GM23338 (cell line): ENCODE results near the gene HPX. TPM values are rescaled to one million over a fixed set of nuclear protein-coding genes. Genes with fewer than 3 reads are reported as not detected.
"Not testable (repeated sequence)": the region's sequence is repeated elsewhere in the genome, so short reads cannot be mapped to it uniquely, and the experiment has no call there.

Source experiments
- ATAC-seq: fragments of 200-7000 bp; cut with Tn5 transposase; 3 replicates; pipeline ENCODE4 v1.9.1; 2020
- DNase-seq: peaks from one replicate; pipeline ENCODE4 v3.0.0-alpha.2; 2015; ENCODE audit warnings: low spot score
- H2AFZ ChIP-seq: fragments of 200-600 bp; sonication (generic); 2 replicates; pipeline ENCODE4 v1.8.0; 2016; ENCODE audit warnings: antibody characterized with exemption, mild to moderate bottlenecking, moderate library complexity
- H3F3A ChIP-seq: fragments of 200-600 bp; sonication (generic); replicated peaks from 2 replicates; pipeline ENCODE4 v1.8.0; 2017; ENCODE audit warnings: antibody characterized with exemption, mixed run types, low read depth
- H3K27ac ChIP-seq: fragments of 200-600 bp; sonication (generic); 2 replicates; pipeline ENCODE4 v1.6.1; 2016; ENCODE audit warnings: low read depth
- H3K27me3 ChIP-seq: fragments of 200-600 bp; sonication (generic); 2 replicates; pipeline ENCODE4 v1.8.0; 2016; ENCODE audit warnings: mild to moderate bottlenecking, mixed run types, moderate library complexity; ENCODE audit not compliant: insufficient read depth
- H3K36me3 ChIP-seq: fragments of 200-600 bp; sonication (generic); 2 replicates; pipeline ENCODE4 v1.8.0; 2016; ENCODE audit warnings: mild to moderate bottlenecking; ENCODE audit not compliant: insufficient read depth
- H3K4me1 ChIP-seq: fragments of 200-600 bp; sonication (generic); 2 replicates; pipeline ENCODE4 v1.8.0; 2016; ENCODE audit warnings: mild to moderate bottlenecking, moderate library complexity; ENCODE audit not compliant: insufficient read depth
- H3K4me2 ChIP-seq: fragments of 200-600 bp; sonication (generic); 2 replicates; pipeline ENCODE4 v1.7.1; 2017; ENCODE audit warnings: mixed run types
- H3K4me3 ChIP-seq: fragments of 200-600 bp; sonication (generic); 2 replicates; pipeline ENCODE4 v1.6.1; 2016; ENCODE audit warnings: mixed run types
- H3K79me2 ChIP-seq: fragments of 200-600 bp; sonication (generic); replicated peaks from 2 replicates; pipeline ENCODE4 v1.8.0; 2017; ENCODE audit warnings: mild to moderate bottlenecking; ENCODE audit not compliant: insufficient read depth
- H3K9me2 ChIP-seq: fragments of 200-600 bp; sonication (generic); 2 replicates; pipeline ENCODE4 v1.8.0; 2017; ENCODE audit not compliant: insufficient read depth
- H4K20me1 ChIP-seq: fragments of 200-600 bp; sonication (generic); replicated peaks from 2 replicates; pipeline ENCODE4 v1.8.0; 2017; ENCODE audit warnings: mild to moderate bottlenecking; ENCODE audit not compliant: insufficient read depth
- H3K27ac Mint-ChIP-seq: 2 replicates; pipeline ENCODE4 v1.8.0; 2020; ENCODE audit warnings: inconsistent platforms, mild to moderate bottlenecking, moderate library complexity, mixed read lengths
- H3K27me3 Mint-ChIP-seq: 3 replicates; pipeline ENCODE4 v1.8.0; 2022; ENCODE audit warnings: low read depth, mild to moderate bottlenecking, moderate library complexity, mixed read lengths, inconsistent platforms; ENCODE audit not compliant: insufficient read depth, poor library complexity
- H3K36me3 Mint-ChIP-seq: 3 replicates; pipeline ENCODE4 v1.8.0; 2021; ENCODE audit warnings: low read depth, mild to moderate bottlenecking, inconsistent platforms, moderate library complexity, mixed read lengths
- H3K4me1 Mint-ChIP-seq: 3 replicates; pipeline ENCODE4 v1.8.0; 2020; ENCODE audit warnings: mild to moderate bottlenecking, inconsistent platforms, mixed read lengths
- H3K4me3 Mint-ChIP-seq: 3 replicates; pipeline ENCODE4 v1.8.0; 2021; ENCODE audit warnings: moderate library complexity, mild to moderate bottlenecking, inconsistent platforms, mixed read lengths
- H3K9me3 Mint-ChIP-seq: 3 replicates; pipeline ENCODE4 v1.8.0; 2020; ENCODE audit warnings: moderate library complexity, mild to moderate bottlenecking, inconsistent platforms, mixed read lengths
- CTCF ChIP-seq, 2 experiments: fragments of 200-600 bp in 1 of 2; sonication (generic) in 1 of 2; conservative IDR thresholded peaks; 2 replicates each; pipeline versions ENCODE4 v1.5.1 to v1.6.1; 2016 to 2017; ENCODE audit warnings: antibody characterized with exemption in 2 of 2, low read depth in 2 of 2, mild to moderate bottlenecking in 2 of 2, moderate library complexity in 1 of 2
- EZH2 ChIP-seq: fragments of 200-600 bp; sonication (generic); IDR thresholded peaks from one replicate; pipeline ENCODE4 v1.8.0; 2017; ENCODE audit warnings: antibody characterized with exemption, mild to moderate bottlenecking, low read depth; ENCODE audit not compliant: unreplicated experiment
- EZH2phosphoT487 ChIP-seq: fragments of 200-600 bp; sonication (generic); IDR thresholded peaks from one replicate; pipeline ENCODE4 v1.8.1; 2018; ENCODE audit warnings: antibody characterized with exemption; ENCODE audit not compliant: unreplicated experiment
- NANOG ChIP-seq: IDR thresholded peaks from 2 replicates; pipeline ENCODE4 v1.6.1; 2016; ENCODE audit warnings: antibody characterized with exemption, borderline replicate concordance
- POLR2AphosphoS5 ChIP-seq: IDR thresholded peaks from 2 replicates; pipeline ENCODE4 v1.6.1; 2016; ENCODE audit warnings: antibody characterized with exemption, low read depth
- STAT1 ChIP-seq: IDR thresholded peaks from one replicate; pipeline ENCODE4 v1.6.1; 2016; ENCODE audit warnings: antibody characterized with exemption; ENCODE audit not compliant: unreplicated experiment
- ZNF331 ChIP-seq: fragments of 250-450 bp; sonication (Bioruptor Pico); IDR thresholded peaks from 2 replicates; pipeline ENCODE4 v1.5.0; 2020; ENCODE audit warnings: low read depth, mild to moderate bottlenecking, moderate library complexity
- polyA plus RNA-seq: library from polyadenylated mRNA; unstranded; fragments of >200 nt; fragmentation: Nextera tagmentation; extraction: Ambion mirVana; gene quantifications from 2 replicates; pipeline ENCODE4 v1.2.1, GENCODE V29; 2016
- total RNA-seq: library from RNA; depleted of rRNA; stranded (reverse); fragments of >200 nt; shearing (Covaris generic); gene quantifications from 2 replicates; pipeline ENCODE4 v1.2.3, GENCODE V29; 2014
- TF ChIP-seq, protein P1 (sequence below): fragments of 250-450 bp; sonication (Bioruptor Pico); IDR thresholded peaks from 2 replicates; pipeline ENCODE4 v1.5.0; 2020; ENCODE audit warnings: mild to moderate bottlenecking, moderate library complexity

Gene HPX
- total and polyA plus RNA-seq, 2 experiments from 2014 or later = 0.47 to 0.63 TPM

- not testable (repeated sequence) for H3K27ac ChIP-seq, H3K4me2 ChIP-seq, H3K9me3 Mint-ChIP-seq, H3K79me2 ChIP-seq, H3K27ac Mint-ChIP-seq, H3K36me3 Mint-ChIP-seq, H3K9me2 ChIP-seq, H4K20me1 ChIP-seq, H3F3A ChIP-seq, ATAC-seq, H3K36me3 ChIP-seq, H3K4me1 Mint-ChIP-seq, H3K4me3 ChIP-seq, H2AFZ ChIP-seq, H3K4me3 Mint-ChIP-seq, DNase-seq, H3K27me3 ChIP-seq
- H3K27me3 Mint-ChIP-seq = peaks cover 11% of the 10 kb centered on the region
- peaks cover 23% of the 10 kb centered on the region for H3K4me1 ChIP-seq
These were observed 48.5 kb downstream of the HPX start for GRCh38 chr11:6392251-6392650.

GRCh38 chr11:6391537-6392134, 49.2 kb downstream of the HPX start:
- Histone ChIP-seq H3K79me2 (no peaks in the 10 kb centered on the region), H3K27ac (no peak overlapping the region), H2AFZ (no peak overlapping the region), H4K20me1 (no peaks in the 10 kb centered on the region), H3F3A (no peaks in the 10 kb centered on the region), H3K9me2 (no peaks in the 10 kb centered on the region), H3K36me3 (no peaks in the 10 kb centered on the region), H3K4me3 (no peak overlapping the region), H3K27me3 (peaks cover 6% of the 10 kb centered on the region; the same call in 1 of the 2 replicates), H3K4me1 (peaks cover 26% of the 10 kb centered on the region), H3K4me2 (no peak overlapping the region)
- DNase-seq (no peak), ATAC-seq (no peak)
- H3K36me3 Mint-ChIP-seq = no peaks in the 10 kb centered on the region
- TF ChIP-seq ZNF331 (no peak), EZH2phosphoT487 (no peak)
- H3K9me3 Mint-ChIP-seq = no peaks in the 10 kb centered on the region
- H3K4me1 Mint-ChIP-seq = peaks cover 9% of the 10 kb centered on the region
- peak overlapping the region; percentile 91; the same call in 2 of the 3 replicates for H3K4me3 Mint-ChIP-seq
- H3K27me3 Mint-ChIP-seq = peaks cover 14% of the 10 kb centered on the region
- no peak overlapping the region for H3K27ac Mint-ChIP-seq

GRCh38 chr11:6390718-6391469, 49.9 kb downstream of the HPX start:
- Histone ChIP-seq H3K4me2 (peak overlapping the region; percentile 84), H3K27me3 (peaks cover 6% of the 10 kb centered on the region; the same call in 1 of the 2 replicates), H3K79me2 (no peaks in the 10 kb centered on the region), H4K20me1 (no peaks in the 10 kb centered on the region), H3K4me1 (peaks cover 31% of the 10 kb centered on the region), H3K9me2 (no peaks in the 10 kb centered on the region; the same call in 1 of the 2 replicates), H3F3A (no peaks in the 10 kb centered on the region), H2AFZ (peak overlapping the region; percentile 94), H3K36me3 (no peaks in the 10 kb centered on the region), H3K27ac (no peak overlapping the region), H3K4me3 (peak overlapping the region; percentile 85)
- ATAC-seq (no peak; the same call in 2 of the 3 replicates), DNase-seq (no peak)
- Mint-ChIP-seq H3K4me1 (peaks cover 12% of the 10 kb centered on the region), H3K9me3 (no peaks in the 10 kb centered on the region), H3K27ac (no peak overlapping the region), H3K36me3 (no peaks in the 10 kb centered on the region), H3K27me3 (peaks cover 14% of the 10 kb centered on the region), H3K4me3 (peak overlapping the region; percentile 91)
- no peak for TF ChIP-seq STAT1
- TF ChIP-seq CTCF (conservative IDR thresholded peaks at IDR 0.05; ENCODE audit: low read depth in 2 of 2) = no peak
- TF ChIP-seq POLR2AphosphoS5 = no peak
- TF ChIP-seq, protein P1, sequence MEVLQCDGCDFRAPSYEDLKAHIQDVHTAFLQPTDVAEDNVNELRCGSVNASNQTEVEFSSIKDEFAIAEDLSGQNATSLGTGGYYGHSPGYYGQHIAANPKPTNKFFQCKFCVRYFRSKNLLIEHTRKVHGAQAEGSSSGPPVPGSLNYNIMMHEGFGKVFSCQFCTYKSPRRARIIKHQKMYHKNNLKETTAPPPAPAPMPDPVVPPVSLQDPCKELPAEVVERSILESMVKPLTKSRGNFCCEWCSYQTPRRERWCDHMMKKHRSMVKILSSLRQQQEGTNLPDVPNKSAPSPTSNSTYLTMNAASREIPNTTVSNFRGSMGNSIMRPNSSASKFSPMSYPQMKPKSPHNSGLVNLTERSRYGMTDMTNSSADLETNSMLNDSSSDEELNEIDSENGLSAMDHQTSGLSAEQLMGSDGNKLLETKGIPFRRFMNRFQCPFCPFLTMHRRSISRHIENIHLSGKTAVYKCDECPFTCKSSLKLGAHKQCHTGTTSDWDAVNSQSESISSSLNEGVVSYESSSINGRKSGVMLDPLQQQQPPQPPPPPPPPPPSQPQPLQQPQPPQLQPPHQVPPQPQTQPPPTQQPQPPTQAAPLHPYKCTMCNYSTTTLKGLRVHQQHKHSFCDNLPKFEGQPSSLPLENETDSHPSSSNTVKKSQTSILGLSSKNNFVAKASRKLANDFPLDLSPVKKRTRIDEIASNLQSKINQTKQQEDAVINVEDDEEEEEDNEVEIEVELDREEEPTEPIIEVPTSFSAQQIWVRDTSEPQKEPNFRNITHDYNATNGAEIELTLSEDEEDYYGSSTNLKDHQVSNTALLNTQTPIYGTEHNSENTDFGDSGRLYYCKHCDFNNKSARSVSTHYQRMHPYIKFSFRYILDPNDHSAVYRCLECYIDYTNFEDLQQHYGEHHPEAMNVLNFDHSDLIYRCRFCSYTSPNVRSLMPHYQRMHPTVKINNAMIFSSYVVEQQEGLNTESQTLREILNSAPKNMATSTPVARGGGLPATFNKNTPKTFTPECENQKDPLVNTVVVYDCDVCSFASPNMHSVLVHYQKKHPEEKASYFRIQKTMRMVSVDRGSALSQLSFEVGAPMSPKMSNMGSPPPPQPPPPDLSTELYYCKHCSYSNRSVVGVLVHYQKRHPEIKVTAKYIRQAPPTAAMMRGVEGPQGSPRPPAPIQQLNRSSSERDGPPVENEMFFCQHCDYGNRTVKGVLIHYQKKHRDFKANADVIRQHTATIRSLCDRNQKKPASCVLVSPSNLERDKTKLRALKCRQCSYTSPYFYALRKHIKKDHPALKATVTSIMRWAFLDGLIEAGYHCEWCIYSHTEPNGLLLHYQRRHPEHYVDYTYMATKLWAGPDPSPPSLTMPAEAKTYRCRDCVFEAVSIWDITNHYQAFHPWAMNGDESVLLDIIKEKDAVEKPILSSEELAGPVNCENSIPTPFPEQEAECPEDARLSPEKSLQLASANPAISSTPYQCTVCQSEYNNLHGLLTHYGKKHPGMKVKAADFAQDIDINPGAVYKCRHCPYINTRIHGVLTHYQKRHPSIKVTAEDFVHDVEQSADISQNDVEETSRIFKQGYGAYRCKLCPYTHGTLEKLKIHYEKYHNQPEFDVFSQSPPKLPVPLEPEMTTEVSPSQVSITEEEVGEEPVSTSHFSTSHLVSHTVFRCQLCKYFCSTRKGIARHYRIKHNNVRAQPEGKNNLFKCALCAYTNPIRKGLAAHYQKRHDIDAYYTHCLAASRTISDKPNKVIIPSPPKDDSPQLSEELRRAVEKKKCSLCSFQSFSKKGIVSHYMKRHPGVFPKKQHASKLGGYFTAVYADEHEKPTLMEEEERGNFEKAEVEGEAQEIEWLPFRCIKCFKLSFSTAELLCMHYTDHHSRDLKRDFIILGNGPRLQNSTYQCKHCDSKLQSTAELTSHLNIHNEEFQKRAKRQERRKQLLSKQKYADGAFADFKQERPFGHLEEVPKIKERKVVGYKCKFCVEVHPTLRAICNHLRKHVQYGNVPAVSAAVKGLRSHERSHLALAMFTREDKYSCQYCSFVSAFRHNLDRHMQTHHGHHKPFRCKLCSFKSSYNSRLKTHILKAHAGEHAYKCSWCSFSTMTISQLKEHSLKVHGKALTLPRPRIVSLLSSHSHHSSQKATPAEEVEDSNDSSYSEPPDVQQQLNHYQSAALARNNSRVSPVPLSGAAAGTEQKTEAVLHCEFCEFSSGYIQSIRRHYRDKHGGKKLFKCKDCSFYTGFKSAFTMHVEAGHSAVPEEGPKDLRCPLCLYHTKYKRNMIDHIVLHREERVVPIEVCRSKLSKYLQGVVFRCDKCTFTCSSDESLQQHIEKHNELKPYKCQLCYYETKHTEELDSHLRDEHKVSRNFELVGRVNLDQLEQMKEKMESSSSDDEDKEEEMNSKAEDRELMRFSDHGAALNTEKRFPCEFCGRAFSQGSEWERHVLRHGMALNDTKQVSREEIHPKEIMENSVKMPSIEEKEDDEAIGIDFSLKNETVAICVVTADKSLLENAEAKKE (CRISPR knock-in tag) = no peak
- TF ChIP-seq EZH2phosphoT487 = no peak
- TF ChIP-seq NANOG = no peak
- no peak for TF ChIP-seq EZH2
